Measurements from ENCODE around the gene HDAC11. TPM values are rescaled to one million over a fixed set of nuclear protein-coding genes. Genes with fewer than 3 reads are reported as not detected.
A peak's percentile ranks its signal among the peaks of the same experiment; 100 is the strongest.

The HDAC11 gene
- total and polyA plus RNA-seq, 2 of the 13 experiments (the other 11 are each of a cell fraction or from before 2014, with no cell fraction given) = 13.7 to 33.1 TPM

- TF ChIP-seq ZFP82 (CRISPR knock-in tag; IDR thresholded peaks at IDR 0.05; ENCODE audit: borderline replicate concordance) (no peak), ZNF276 (CRISPR knock-in tag; IDR thresholded peaks at IDR 0.05; ENCODE audit: low read depth) (no peak)
Observed at GRCh38 chr3:13483286-13483685, 3.2 kb downstream of the HDAC11 start (continued).

GRCh38 chr3:13483988-13484695, 4.0 kb downstream of the HDAC11 start:
- H3K4me2 ChIP-seq (ENCODE audit: low read depth, low read length) = peak overlapping the region; percentile 62
- H3K27ac ChIP-seq (ENCODE audit: extremely low read length, insufficient read depth, low read length) = peak overlapping the region; percentile 77
- FAIRE-seq (no peak), DNase-seq (ENCODE audit: low spot score) (no peak), ATAC-seq (no peak)
- peaks cover 2% of the 10 kb centered on the region for H3K79me2 ChIP-seq (ENCODE audit: insufficient read depth, low read length)
- H3K9ac ChIP-seq (ENCODE audit: insufficient read depth, low read depth, low read length) = no peak overlapping the region
- no peaks in the 10 kb centered on the region for H4K20me1 ChIP-seq (ENCODE audit: insufficient read depth, low read length)
- intact Hi-C loops (cut with micrococcal nuclease; ENCODE audit: unreplicated experiment) = no loop called here
- H2AFZ ChIP-seq (ENCODE audit: low read length) = no peak overlapping the region
- 82% methylated on average over 21 of the region's 21 CpGs for WGBS (ENCODE audit: low lambda C conversion rate)
- H3K36me3 ChIP-seq (replicated peaks in 1 of 2; ENCODE audit: control insufficient read depth in 1 of 2, insufficient read depth in 2 of 2, low read length in 2 of 2) = peaks cover 0 to 4% of the 10 kb centered on the region in 2 experiments; a peak in 1 of 5 replicates
- no peaks in the 10 kb centered on the region; a peak in 1 of 5 replicates for H3K27me3 ChIP-seq (ENCODE audit: control insufficient read depth in 1 of 2, insufficient read depth in 2 of 2, low read length in 2 of 2)
- H3K4me1 ChIP-seq (ENCODE audit: insufficient read depth, low read length) = peaks cover 81% of the 10 kb centered on the region
- in situ Hi-C loops (cut with HindIII; ENCODE audit: extremely low pct_ligation_motif_present, low pct_unique_long_range_greater_than_20kb) = no loop called here
- no peaks in the 10 kb centered on the region for H3K9me3 ChIP-seq (ENCODE audit: low read length)
- no peak for TF ChIP-seq ZNF75D (CRISPR knock-in tag; IDR thresholded peaks at IDR 0.05; ENCODE audit: borderline replicate concordance)
- TF ChIP-seq ZNF430 (CRISPR knock-in tag; IDR thresholded peaks at IDR 0.05) = 0 out of 2 replicates have a peak, but pooled peaks have one; percentile 31
- no peak overlapping the region for H3K4me3 ChIP-seq (replicated peaks in 1 of 3; ENCODE audit: insufficient read depth in 1 of 3, low read depth in 2 of 3, low read length in 3 of 3)
- ChIA-PET CTCF (ENCODE audit: low intra/inter-chr PET ratio, low total read pairs) (no interaction called here), POLR2A (interaction anchor here (2.2 kb wide), 1 partner anchor 32 kb away, joined by 6 read pairs; no protein-coding TSS in a partner anchor)
- BruUV-seq (replicated peaks) = no TSS peak

Measured in HepG2 (cell line).